T-helper 17 cell (primary cell): ENCODE measurements around the gene EDNRB. TPM values are rescaled to one million over a fixed set of nuclear protein-coding genes. Genes with fewer than 3 reads are reported as not detected.

Source experiments
- ATAC-seq: fragments of 150-1000 bp; cut with Tn5 transposase; 2 replicates; pipeline ENCODE4 v1.10.0; 2021; ENCODE audit warnings: mild to moderate bottlenecking, moderate library complexity
- DNase-seq, 3 donors: peaks; one replicate each; pipeline versions ENCODE4 v3.0.0 to v3.0.0-alpha.2; 2020 to 2021
- H3K9me3 ChIP-seq: one replicate; pipeline ENCODE4 v1.7.0; 2013; ENCODE audit warnings: low read length, mild to moderate bottlenecking; ENCODE audit not compliant: control insufficient read depth, poor library complexity, severe bottlenecking
- H3K27ac Mint-ChIP-seq: one replicate; pipeline ENCODE4 v1.8.0; 2022; ENCODE audit warnings: mild to moderate bottlenecking, moderate library complexity, mixed read lengths
- H3K27me3 Mint-ChIP-seq: one replicate; pipeline ENCODE4 v1.8.0; 2022; ENCODE audit warnings: mixed read lengths
- H3K36me3 Mint-ChIP-seq: one replicate; pipeline ENCODE4 v1.8.0; 2022; ENCODE audit warnings: low read depth, mixed read lengths
- H3K4me1 Mint-ChIP-seq: one replicate; pipeline ENCODE4 v1.8.0; 2022; ENCODE audit warnings: mild to moderate bottlenecking, mixed read lengths
- H3K4me3 Mint-ChIP-seq: one replicate; pipeline ENCODE4 v1.8.0; 2022; ENCODE audit warnings: mild to moderate bottlenecking, moderate library complexity, mixed read lengths
- total RNA-seq, 4 donors: library from RNA in 2 of 4; stranded (reverse) in 2 of 4; gene quantifications; one replicate each; pipeline ENCODE4 v1.2.3 and lab custom pipeline; 2022 to 2026

Gene EDNRB
- total RNA-seq, 2 donors from 2014 or later, result not detected

GRCh38 chr13:77911751-77912150, 6.9 kb downstream of the EDNRB start:
- Mint-ChIP-seq H3K4me3 (no peak overlapping the region), H3K27ac (no peak overlapping the region), H3K27me3 (peaks cover 10% of the 10 kb centered on the region), H3K36me3 (no peaks in the 10 kb centered on the region), H3K4me1 (no peaks in the 10 kb centered on the region)
- no peaks in the 10 kb centered on the region for H3K9me3 ChIP-seq
- DNase-seq (no peak), ATAC-seq (no peak)

GRCh38 chr13:77909827-77910226, 8.8 kb downstream of the EDNRB start:
- Mint-ChIP-seq H3K4me3 (no peak overlapping the region), H3K27ac (no peak overlapping the region), H3K27me3 (no peaks in the 10 kb centered on the region), H3K4me1 (no peaks in the 10 kb centered on the region), H3K36me3 (no peaks in the 10 kb centered on the region)
- H3K9me3 ChIP-seq, result no peaks in the 10 kb centered on the region
- ATAC-seq, result no peak
- DNase-seq, result no peak

DNA sequence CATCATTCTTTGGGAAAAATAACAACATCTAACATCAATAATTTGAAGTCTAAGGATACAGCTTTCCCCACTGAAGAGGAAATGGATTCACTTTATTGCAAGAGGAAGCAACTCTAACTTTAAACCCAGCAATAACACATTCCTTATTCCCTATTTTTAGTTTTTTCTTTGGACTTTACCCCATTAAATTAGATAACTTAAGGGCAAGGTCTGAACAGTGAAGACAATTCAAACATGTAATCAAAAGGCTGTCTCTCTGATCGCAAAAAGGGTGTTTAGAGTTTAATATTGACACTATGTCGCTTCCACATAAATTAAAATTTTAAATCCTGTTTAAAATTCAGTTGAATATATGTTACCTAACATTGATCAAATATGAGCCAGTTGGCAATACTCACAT, 10.1 kb downstream of the EDNRB start:
- DNase-seq (no peak), ATAC-seq (no peak)
- no peaks in the 10 kb centered on the region for H3K9me3 ChIP-seq
- no peaks in the 10 kb centered on the region for H3K4me1 Mint-ChIP-seq
- no peak overlapping the region for H3K4me3 Mint-ChIP-seq
- no peaks in the 10 kb centered on the region for H3K36me3 Mint-ChIP-seq
- H3K27me3 Mint-ChIP-seq, result no peaks in the 10 kb centered on the region
- no peak overlapping the region for H3K27ac Mint-ChIP-seq

- DNase-seq, result no peak
- Mint-ChIP-seq H3K36me3 (no peaks in the 10 kb centered on the region), H3K4me1 (no peaks in the 10 kb centered on the region), H3K27me3 (no peaks in the 10 kb centered on the region), H3K27ac (no peak overlapping the region), H3K4me3 (no peak overlapping the region)
- H3K9me3 ChIP-seq, result no peaks in the 10 kb centered on the region
- no peak for ATAC-seq
Measured at GRCh38 chr13:77907666-77908341, 10.8 kb downstream of the EDNRB start.

DNA sequence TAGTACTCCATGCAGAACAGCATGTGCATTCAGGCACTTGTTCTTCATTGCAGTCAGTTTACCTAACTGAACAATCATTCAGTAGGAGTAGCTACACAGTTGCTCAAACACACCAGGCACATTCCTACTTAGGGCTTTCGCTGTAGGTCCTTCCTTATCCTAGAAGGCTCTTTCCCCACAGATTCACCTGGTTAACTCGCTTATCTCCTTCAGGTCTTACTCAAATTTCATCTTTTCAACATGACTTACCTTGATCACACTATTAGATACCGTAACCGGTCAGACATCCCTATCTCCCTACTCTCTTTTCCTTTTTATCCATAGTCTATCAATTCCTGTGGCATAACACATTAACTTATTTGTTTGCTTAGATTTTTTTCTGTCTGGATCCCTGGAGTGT, 14.6 kb downstream of the EDNRB start:
- Mint-ChIP-seq H3K4me3 (no peak overlapping the region), H3K27me3 (no peaks in the 10 kb centered on the region), H3K4me1 (no peaks in the 10 kb centered on the region), H3K27ac (no peak overlapping the region), H3K36me3 (no peaks in the 10 kb centered on the region)
- no peak for DNase-seq
- no peak for ATAC-seq
- no peaks in the 10 kb centered on the region for H3K9me3 ChIP-seq

GRCh38 chr13:77903435-77903834, 15.2 kb downstream of the EDNRB start:
- ATAC-seq (no peak), DNase-seq (no peak)
- H3K9me3 ChIP-seq, result no peaks in the 10 kb centered on the region
- no peak overlapping the region for H3K4me3 Mint-ChIP-seq
- H3K36me3 Mint-ChIP-seq, result no peaks in the 10 kb centered on the region
- H3K27ac Mint-ChIP-seq, result no peak overlapping the region
- H3K4me1 Mint-ChIP-seq, result no peaks in the 10 kb centered on the region
- H3K27me3 Mint-ChIP-seq, result no peaks in the 10 kb centered on the region

DNA sequence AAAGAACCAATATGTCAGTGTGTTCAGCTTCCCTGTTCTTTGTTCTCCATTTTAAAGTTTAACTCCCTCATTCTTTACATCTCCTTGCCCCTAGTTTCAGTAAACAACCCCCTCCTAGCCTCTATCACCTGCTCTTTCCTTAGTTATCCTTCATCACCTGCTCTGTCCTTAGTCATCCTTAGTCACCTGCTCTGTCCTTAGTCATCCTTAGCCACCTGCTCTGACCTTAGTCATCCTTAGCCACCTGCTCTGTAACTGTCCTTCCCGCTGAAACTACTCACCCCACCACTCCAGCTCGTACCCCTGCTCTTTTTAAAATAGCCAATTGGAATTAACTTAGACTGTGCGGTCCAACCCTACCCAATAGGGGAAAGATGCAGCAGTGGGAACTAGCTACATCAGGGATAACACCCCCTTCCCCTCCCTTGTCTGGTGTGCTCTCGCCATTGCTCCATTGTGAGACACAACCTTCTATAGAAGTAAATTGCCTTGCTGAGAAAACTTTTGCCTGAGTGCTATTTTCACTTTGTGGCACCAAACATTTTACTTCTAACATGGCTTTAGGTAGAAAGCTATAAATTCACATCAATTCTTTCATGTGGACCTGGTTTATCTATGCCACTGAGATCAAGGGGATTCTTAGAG, 16.2 kb downstream of the EDNRB start:
- no peak for ATAC-seq
- Mint-ChIP-seq H3K27ac (no peak overlapping the region), H3K4me1 (no peaks in the 10 kb centered on the region), H3K36me3 (no peaks in the 10 kb centered on the region), H3K27me3 (no peaks in the 10 kb centered on the region), H3K4me3 (no peak overlapping the region)
- H3K9me3 ChIP-seq, result no peaks in the 10 kb centered on the region
- no peak for DNase-seq

DNA sequence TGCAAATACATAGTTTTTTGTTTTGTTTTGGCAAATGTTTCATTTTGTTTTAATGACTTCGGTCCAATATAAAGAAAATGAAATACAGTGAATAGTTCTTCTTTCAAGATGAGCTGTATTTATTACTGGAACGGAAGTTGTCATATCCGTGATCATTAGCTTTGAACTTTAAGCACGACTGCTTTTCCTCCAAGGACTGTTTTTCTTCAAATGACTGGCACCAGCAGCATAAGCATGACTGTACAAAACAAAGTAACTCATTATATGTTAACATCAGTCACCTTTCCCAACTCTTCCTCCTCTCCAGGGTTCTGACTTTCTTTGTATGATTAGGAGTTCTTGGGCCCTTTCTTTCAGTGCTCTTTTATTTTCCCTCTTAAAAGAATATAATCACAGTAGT, 20.5 kb downstream of the EDNRB start:
- DNase-seq (no peak), ATAC-seq (no peak)
- H3K27ac Mint-ChIP-seq, result no peak overlapping the region
- no peaks in the 10 kb centered on the region for H3K27me3 Mint-ChIP-seq
- H3K36me3 Mint-ChIP-seq, result no peaks in the 10 kb centered on the region
- no peaks in the 10 kb centered on the region for H3K4me1 Mint-ChIP-seq
- H3K4me3 Mint-ChIP-seq, result no peak overlapping the region
- no peaks in the 10 kb centered on the region for H3K9me3 ChIP-seq

GRCh38 chr13:77896977-77897376, 21.7 kb downstream of the EDNRB start:
- no peak overlapping the region for H3K4me3 Mint-ChIP-seq
- H3K9me3 ChIP-seq, result no peaks in the 10 kb centered on the region
- no peaks in the 10 kb centered on the region for H3K36me3 Mint-ChIP-seq
- H3K27ac Mint-ChIP-seq, result no peak overlapping the region
- no peaks in the 10 kb centered on the region for H3K4me1 Mint-ChIP-seq
- no peaks in the 10 kb centered on the region for H3K27me3 Mint-ChIP-seq
- DNase-seq (no peak), ATAC-seq (no peak)

GRCh38 chr13:77896536-77896935, 22.1 kb downstream of the EDNRB start:
- H3K36me3 Mint-ChIP-seq, result no peaks in the 10 kb centered on the region
- H3K27ac Mint-ChIP-seq, result no peak overlapping the region
- no peak for ATAC-seq
- no peaks in the 10 kb centered on the region for H3K9me3 ChIP-seq
- no peaks in the 10 kb centered on the region for H3K27me3 Mint-ChIP-seq
- H3K4me3 Mint-ChIP-seq, result no peak overlapping the region
- H3K4me1 Mint-ChIP-seq, result no peaks in the 10 kb centered on the region
- no peak for DNase-seq

GRCh38 chr13:77894743-77895142, 23.9 kb downstream of the EDNRB start:
- Mint-ChIP-seq H3K27me3 (no peaks in the 10 kb centered on the region), H3K27ac (no peak overlapping the region), H3K4me1 (no peaks in the 10 kb centered on the region), H3K4me3 (no peak overlapping the region), H3K36me3 (no peaks in the 10 kb centered on the region)
- H3K9me3 ChIP-seq, result no peaks in the 10 kb centered on the region
- ATAC-seq (no peak), DNase-seq (no peak)

DNA sequence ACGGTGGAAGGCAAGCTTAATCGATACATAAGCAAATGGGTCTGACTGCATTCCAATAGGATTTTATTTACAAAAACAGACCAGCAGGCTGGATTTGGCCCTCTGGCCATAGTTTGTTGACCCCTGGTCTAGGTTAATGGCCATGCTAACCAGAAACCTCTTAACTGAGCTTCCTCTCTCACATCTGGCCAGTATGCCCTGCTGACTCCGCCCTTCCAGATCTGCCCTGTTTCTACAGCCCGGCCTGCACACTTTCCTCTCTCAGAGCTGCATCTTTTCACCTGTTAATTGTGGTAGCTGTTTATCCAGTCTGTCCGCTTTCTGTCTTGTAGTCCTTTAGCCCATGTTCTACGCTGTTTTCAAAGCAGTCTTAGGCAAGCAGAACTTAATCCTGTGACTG, 25.6 kb downstream of the EDNRB start:
- DNase-seq (no peak), ATAC-seq (no peak)
- Mint-ChIP-seq H3K4me1 (no peaks in the 10 kb centered on the region), H3K4me3 (no peak overlapping the region), H3K27ac (no peak overlapping the region), H3K36me3 (no peaks in the 10 kb centered on the region), H3K27me3 (no peaks in the 10 kb centered on the region)
- H3K9me3 ChIP-seq, result no peaks in the 10 kb centered on the region

- no peaks in the 10 kb centered on the region for H3K36me3 Mint-ChIP-seq
- no peaks in the 10 kb centered on the region for H3K4me1 Mint-ChIP-seq
- DNase-seq, result no peak
- no peak overlapping the region for H3K27ac Mint-ChIP-seq
- no peaks in the 10 kb centered on the region for H3K27me3 Mint-ChIP-seq
- no peak for ATAC-seq
- H3K9me3 ChIP-seq, result no peaks in the 10 kb centered on the region
- H3K4me3 Mint-ChIP-seq, result no peak overlapping the region
Measured at GRCh38 chr13:77892491-77892890, 26.1 kb downstream of the EDNRB start.

GRCh38 chr13:77891486-77891885, 27.1 kb downstream of the EDNRB start:
- Mint-ChIP-seq H3K27me3 (no peaks in the 10 kb centered on the region), H3K27ac (no peak overlapping the region), H3K4me3 (no peak overlapping the region), H3K36me3 (no peaks in the 10 kb centered on the region), H3K4me1 (no peaks in the 10 kb centered on the region)
- no peak for ATAC-seq
- DNase-seq, result no peak
- H3K9me3 ChIP-seq, result no peaks in the 10 kb centered on the region
